ENCODE results near the gene TBC1D14. TPM values are rescaled to one million over a fixed set of nuclear protein-coding genes. Genes with fewer than 3 reads are reported as not detected.

Gene TBC1D14
- total RNA-seq, 1 donor from 2014 or later = 61.8 TPM

GRCh38 chr4:7027913-7028312, 118.3 kb downstream of the TBC1D14 start:
- no peaks in the 10 kb centered on the region for H3K27me3 Mint-ChIP-seq
- no peaks in the 10 kb centered on the region for H3K4me1 Mint-ChIP-seq (ENCODE audit: low read depth)
- H3K36me3 Mint-ChIP-seq (ENCODE audit: insufficient read depth) = peaks cover 18% of the 10 kb centered on the region
- H3K4me3 Mint-ChIP-seq (ENCODE audit: low read depth) = no peak overlapping the region
- no peak for DNase-seq (ENCODE audit: low spot score, unreplicated experiment)
- no peaks in the 10 kb centered on the region for H3K9me3 Mint-ChIP-seq (ENCODE audit: low read depth)
- H3K27ac Mint-ChIP-seq = no peak overlapping the region
- TF ChIP-seq CTCF (IDR thresholded peaks at IDR 0.05; ENCODE audit: unreplicated experiment) = no peak

- H3K27ac Mint-ChIP-seq = no peak overlapping the region
- no peak overlapping the region for H3K4me3 Mint-ChIP-seq (ENCODE audit: low read depth)
- DNase-seq (ENCODE audit: low spot score, unreplicated experiment) = no peak
- H3K9me3 Mint-ChIP-seq (ENCODE audit: low read depth) = no peaks in the 10 kb centered on the region
- no peaks in the 10 kb centered on the region for H3K27me3 Mint-ChIP-seq
- no peak for TF ChIP-seq CTCF (IDR thresholded peaks at IDR 0.05; ENCODE audit: unreplicated experiment)
- H3K4me1 Mint-ChIP-seq (ENCODE audit: low read depth) = peaks cover 3% of the 10 kb centered on the region
- peaks cover 18% of the 10 kb centered on the region for H3K36me3 Mint-ChIP-seq (ENCODE audit: insufficient read depth)
These were observed 119.6 kb downstream of the TBC1D14 start for GRCh38 chr4:7029212-7029611.

- Mint-ChIP-seq H3K36me3 (ENCODE audit: insufficient read depth) (peaks cover 18% of the 10 kb centered on the region), H3K27ac (no peak overlapping the region), H3K9me3 (ENCODE audit: low read depth) (no peaks in the 10 kb centered on the region)
These were observed 120.3 kb downstream of the TBC1D14 start for GRCh38 chr4:7029921-7030320.

GRCh38 chr4:7030856-7031255, 121.2 kb downstream of the TBC1D14 start:
- Mint-ChIP-seq H3K9me3 (ENCODE audit: low read depth) (no peaks in the 10 kb centered on the region), H3K27me3 (no peaks in the 10 kb centered on the region), H3K4me1 (ENCODE audit: low read depth) (peaks cover 7% of the 10 kb centered on the region), H3K4me3 (ENCODE audit: low read depth) (no peak overlapping the region), H3K27ac (no peak overlapping the region), H3K36me3 (ENCODE audit: insufficient read depth) (peaks cover 18% of the 10 kb centered on the region)
- no peak for DNase-seq (ENCODE audit: low spot score, unreplicated experiment)
- TF ChIP-seq CTCF (IDR thresholded peaks at IDR 0.05; ENCODE audit: unreplicated experiment) = no peak

More at GRCh38 chr4:7029921-7030320, 120.3 kb downstream of the TBC1D14 start:
- Mint-ChIP-seq H3K4me3 (ENCODE audit: low read depth) (no peak overlapping the region), H3K27me3 (no peaks in the 10 kb centered on the region), H3K4me1 (ENCODE audit: low read depth) (peaks cover 7% of the 10 kb centered on the region)
- TF ChIP-seq CTCF (IDR thresholded peaks at IDR 0.05; ENCODE audit: unreplicated experiment) = no peak
- DNase-seq (ENCODE audit: low spot score, unreplicated experiment) = no peak

GRCh38 chr4:7031558-7032449, 122.2 kb downstream of the TBC1D14 start:
- Mint-ChIP-seq H3K9me3 (ENCODE audit: low read depth) (no peaks in the 10 kb centered on the region), H3K4me3 (ENCODE audit: low read depth) (no peak overlapping the region), H3K27ac (no peak overlapping the region), H3K4me1 (ENCODE audit: low read depth) (peaks cover 7% of the 10 kb centered on the region), H3K27me3 (no peaks in the 10 kb centered on the region), H3K36me3 (ENCODE audit: insufficient read depth) (peaks cover 13% of the 10 kb centered on the region)
- no peak for DNase-seq (ENCODE audit: low spot score, unreplicated experiment)
- no peak for TF ChIP-seq CTCF (IDR thresholded peaks at IDR 0.05; ENCODE audit: unreplicated experiment)

Measured in progenitor cell of endocrine pancreas (in vitro differentiated cells).